Nephron progenitor cell (in vitro differentiated cells): ENCODE data around the gene P3H3.

Experiments
- DNase-seq: peaks from one replicate; pipeline ENCODE4 v3.0.0; 2021
- H3K27ac Mint-ChIP-seq: 2 replicates; pipeline ENCODE4 v1.8.0; 2021; ENCODE audit warnings: mild to moderate bottlenecking, moderate library complexity, mixed read lengths
- H3K27me3 Mint-ChIP-seq: 2 replicates; pipeline ENCODE4 v1.8.0; 2021; ENCODE audit warnings: mild to moderate bottlenecking, low read depth, mixed read lengths; ENCODE audit not compliant: poor library complexity
- H3K36me3 Mint-ChIP-seq: 2 replicates; pipeline ENCODE4 v1.8.0; 2021; ENCODE audit warnings: low read depth, mixed read lengths
- H3K4me1 Mint-ChIP-seq: 2 replicates; pipeline ENCODE4 v1.8.0; 2021; ENCODE audit warnings: mixed read lengths
- H3K4me3 Mint-ChIP-seq: 2 replicates; pipeline ENCODE4 v1.8.0; 2021; ENCODE audit warnings: mild to moderate bottlenecking, moderate library complexity, mixed read lengths
- H3K9me3 Mint-ChIP-seq: 2 replicates; pipeline ENCODE4 v1.8.0; 2021; ENCODE audit warnings: mild to moderate bottlenecking, moderate library complexity, mixed read lengths
- TF ChIP-seq, protein P1 (sequence below): fragments of 200-600 bp; sonication (generic); IDR thresholded peaks from 2 replicates; pipeline ENCODE4 v1.5.0; 2021; ENCODE audit warnings: antibody characterized with exemption

The P3H3 gene

DNA sequence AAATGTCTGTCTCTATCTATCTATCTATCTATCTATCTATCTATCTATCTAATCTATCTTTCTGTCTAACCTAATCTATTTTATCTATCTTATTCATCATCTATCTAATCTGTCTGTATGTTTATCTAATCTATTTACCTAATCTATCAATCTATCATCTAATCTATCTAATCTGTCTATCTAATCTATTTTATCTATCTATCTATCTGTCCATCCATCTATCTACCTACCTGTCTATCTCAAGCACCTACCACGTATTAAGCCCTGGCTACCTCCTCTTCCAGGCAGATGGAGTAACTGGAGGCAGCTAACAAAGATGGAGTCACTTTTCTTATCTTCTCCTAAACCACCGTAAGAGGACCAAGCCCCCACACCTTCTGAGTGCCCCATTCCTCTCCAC lies 33.1 kb upstream of the P3H3 start:
- Mint-ChIP-seq H3K36me3 (no peaks in the 10 kb centered on the region), H3K27me3 (peaks cover 3% of the 10 kb centered on the region), H3K4me1 (peaks cover 56% of the 10 kb centered on the region), H3K27ac (no peak overlapping the region), H3K4me3 (no peak overlapping the region), H3K9me3 (no peaks in the 10 kb centered on the region)
- TF ChIP-seq, protein P1, sequence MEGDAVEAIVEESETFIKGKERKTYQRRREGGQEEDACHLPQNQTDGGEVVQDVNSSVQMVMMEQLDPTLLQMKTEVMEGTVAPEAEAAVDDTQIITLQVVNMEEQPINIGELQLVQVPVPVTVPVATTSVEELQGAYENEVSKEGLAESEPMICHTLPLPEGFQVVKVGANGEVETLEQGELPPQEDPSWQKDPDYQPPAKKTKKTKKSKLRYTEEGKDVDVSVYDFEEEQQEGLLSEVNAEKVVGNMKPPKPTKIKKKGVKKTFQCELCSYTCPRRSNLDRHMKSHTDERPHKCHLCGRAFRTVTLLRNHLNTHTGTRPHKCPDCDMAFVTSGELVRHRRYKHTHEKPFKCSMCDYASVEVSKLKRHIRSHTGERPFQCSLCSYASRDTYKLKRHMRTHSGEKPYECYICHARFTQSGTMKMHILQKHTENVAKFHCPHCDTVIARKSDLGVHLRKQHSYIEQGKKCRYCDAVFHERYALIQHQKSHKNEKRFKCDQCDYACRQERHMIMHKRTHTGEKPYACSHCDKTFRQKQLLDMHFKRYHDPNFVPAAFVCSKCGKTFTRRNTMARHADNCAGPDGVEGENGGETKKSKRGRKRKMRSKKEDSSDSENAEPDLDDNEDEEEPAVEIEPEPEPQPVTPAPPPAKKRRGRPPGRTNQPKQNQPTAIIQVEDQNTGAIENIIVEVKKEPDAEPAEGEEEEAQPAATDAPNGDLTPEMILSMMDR: no peak
- no peak for DNase-seq

DNA sequence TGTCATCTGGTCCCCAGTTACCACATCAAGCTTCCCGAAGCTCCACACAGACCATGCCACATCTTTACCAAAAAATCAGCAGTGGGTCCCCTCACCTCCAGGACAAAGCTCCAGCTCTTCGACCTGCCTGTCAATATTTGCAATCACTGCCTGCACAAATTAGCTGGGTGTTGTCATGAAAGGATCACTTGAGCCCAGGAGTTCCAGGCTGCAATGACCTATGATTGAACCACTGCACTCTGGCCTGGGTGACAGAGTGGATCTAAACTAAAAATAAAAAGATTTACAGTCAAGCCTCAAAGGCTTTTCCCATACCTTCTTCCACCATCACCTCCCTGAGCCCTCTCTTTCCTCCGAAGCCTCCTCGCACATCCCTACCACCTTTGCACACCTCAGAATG lies 31.6 kb upstream of the P3H3 start:
- Mint-ChIP-seq H3K27ac (no peak overlapping the region), H3K27me3 (peaks cover 3% of the 10 kb centered on the region)

DNA sequence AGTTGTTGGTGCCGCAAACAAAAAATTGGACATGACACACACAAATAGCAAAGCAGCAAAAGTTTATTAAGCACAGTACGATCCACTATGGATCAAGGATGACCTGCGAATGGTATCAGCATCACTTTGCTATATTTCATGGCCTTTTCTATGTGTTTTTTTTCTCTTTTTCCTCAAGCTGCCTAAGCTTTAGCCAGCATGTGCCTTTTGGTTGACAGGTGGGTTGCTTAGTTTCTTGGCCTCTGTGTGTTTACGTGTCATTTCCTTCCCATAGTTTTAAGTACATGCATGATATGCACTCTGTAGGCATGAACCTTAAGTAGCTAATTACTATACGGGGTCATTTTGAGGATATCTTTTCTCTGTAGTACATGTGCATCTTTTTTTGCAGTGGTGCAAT lies 29.1 kb upstream of the P3H3 start:
- Mint-ChIP-seq H3K4me1 (peaks cover 33% of the 10 kb centered on the region), H3K36me3 (peaks cover 3% of the 10 kb centered on the region), H3K27me3 (peaks cover 9% of the 10 kb centered on the region), H3K4me3 (no peak overlapping the region), H3K27ac (peak overlapping the region; percentile 85), H3K9me3 (peaks cover 2% of the 10 kb centered on the region)
- TF ChIP-seq, protein P1: no peak
- no peak for DNase-seq

More for the DNA sequence above, 31.6 kb upstream of the P3H3 start:
- no peak overlapping the region for H3K4me3 Mint-ChIP-seq
- H3K4me1 Mint-ChIP-seq: peaks cover 56% of the 10 kb centered on the region
- no peaks in the 10 kb centered on the region for H3K9me3 Mint-ChIP-seq
- DNase-seq: no peak
- no peaks in the 10 kb centered on the region for H3K36me3 Mint-ChIP-seq
- TF ChIP-seq, protein P1: no peak

DNA sequence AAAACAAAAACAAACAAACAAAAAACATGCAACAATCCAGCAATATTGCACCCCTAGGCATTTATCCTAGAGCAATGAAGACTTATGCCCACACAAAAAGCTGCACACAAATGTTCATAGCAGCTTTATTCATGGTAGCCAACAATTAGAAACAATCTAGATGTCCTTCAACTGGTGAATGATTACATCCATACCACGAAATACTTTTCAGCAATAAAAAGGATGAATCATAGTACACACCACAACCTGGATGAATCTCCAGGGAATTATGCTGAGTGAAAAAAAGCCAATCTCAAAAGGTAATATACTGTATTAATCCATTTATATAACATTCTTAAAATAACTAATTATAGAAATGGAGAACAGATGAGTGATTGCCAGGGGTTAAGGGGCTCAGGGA lies 21.0 kb upstream of the P3H3 start:
- H3K9me3 Mint-ChIP-seq: peaks cover 13% of the 10 kb centered on the region
- no peak overlapping the region for H3K27ac Mint-ChIP-seq
- H3K4me3 Mint-ChIP-seq: no peak overlapping the region
- H3K36me3 Mint-ChIP-seq: peaks cover 12% of the 10 kb centered on the region
- peaks cover 10% of the 10 kb centered on the region for H3K27me3 Mint-ChIP-seq
- H3K4me1 Mint-ChIP-seq: peaks cover 25% of the 10 kb centered on the region
- no peak for DNase-seq
- TF ChIP-seq, protein P1: no peak

DNA sequence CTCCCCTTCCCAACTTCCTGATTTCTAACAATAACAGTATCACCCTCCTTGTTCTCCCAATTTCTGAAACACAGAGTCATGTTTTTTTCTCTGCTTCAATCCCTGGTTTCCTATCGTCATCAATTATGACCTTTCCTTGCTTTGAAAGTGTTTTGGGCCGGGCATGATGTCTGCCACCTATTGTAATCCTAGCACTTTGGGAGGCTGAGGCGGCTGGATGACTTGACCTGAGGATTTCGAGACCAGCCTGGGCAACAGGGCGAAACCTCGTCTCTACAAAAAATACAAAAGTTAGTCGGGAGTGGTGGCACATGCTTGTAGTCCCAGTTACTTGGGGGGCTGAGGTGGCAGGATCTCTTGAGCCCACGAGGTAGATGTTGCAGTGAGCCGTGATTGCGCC lies 19.2 kb upstream of the P3H3 start:
- TF ChIP-seq, protein P1: no peak
- Mint-ChIP-seq H3K4me3 (no peak overlapping the region), H3K27ac (no peak overlapping the region), H3K9me3 (peaks cover 12% of the 10 kb centered on the region), H3K36me3 (peaks cover 10% of the 10 kb centered on the region), H3K27me3 (peaks cover 2% of the 10 kb centered on the region), H3K4me1 (peaks cover 25% of the 10 kb centered on the region)
- no peak for DNase-seq

DNA sequence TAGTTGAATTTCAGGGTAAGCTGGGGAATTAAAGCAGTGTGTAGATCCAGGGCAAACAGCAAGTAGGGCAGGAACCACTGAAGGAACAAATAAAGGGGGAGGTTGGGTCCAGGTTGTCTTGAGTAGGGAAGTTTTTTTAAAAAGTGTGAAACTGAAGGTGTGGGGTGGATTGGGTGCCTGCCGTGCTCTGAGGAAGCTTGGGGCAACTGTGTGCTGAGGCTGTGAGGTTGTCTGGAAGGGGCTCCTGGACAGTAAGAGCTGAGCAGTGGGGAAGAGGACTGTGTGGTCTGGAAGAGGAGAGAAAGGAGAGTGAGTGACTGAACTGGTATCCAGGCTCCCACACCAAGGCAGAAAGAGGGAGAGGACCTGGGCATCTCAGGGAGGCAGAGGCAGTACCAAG lies 17.4 kb upstream of the P3H3 start:
- Mint-ChIP-seq H3K4me3 (no peak overlapping the region), H3K27me3 (peaks cover 8% of the 10 kb centered on the region), H3K27ac (peak overlapping the region; percentile 7), H3K36me3 (peaks cover 1% of the 10 kb centered on the region), H3K4me1 (peaks cover 30% of the 10 kb centered on the region), H3K9me3 (peaks cover 2% of the 10 kb centered on the region)
- DNase-seq: no peak
- TF ChIP-seq, protein P1: no peak
